Stimulated activated CD4-positive, alpha-beta T cell treated with anti-CD3 and anti-CD28 coated beads, Interleukin-2, amount 100 ng/mL, for 24 hours (primary cell): ENCODE measurements around the gene ATRNL1.

Source experiments
- DNase-seq, 2 donors: peaks; one replicate each; pipeline ENCODE4 v3.0.0-alpha.2; 2020

ATRNL1 gene

DNA sequence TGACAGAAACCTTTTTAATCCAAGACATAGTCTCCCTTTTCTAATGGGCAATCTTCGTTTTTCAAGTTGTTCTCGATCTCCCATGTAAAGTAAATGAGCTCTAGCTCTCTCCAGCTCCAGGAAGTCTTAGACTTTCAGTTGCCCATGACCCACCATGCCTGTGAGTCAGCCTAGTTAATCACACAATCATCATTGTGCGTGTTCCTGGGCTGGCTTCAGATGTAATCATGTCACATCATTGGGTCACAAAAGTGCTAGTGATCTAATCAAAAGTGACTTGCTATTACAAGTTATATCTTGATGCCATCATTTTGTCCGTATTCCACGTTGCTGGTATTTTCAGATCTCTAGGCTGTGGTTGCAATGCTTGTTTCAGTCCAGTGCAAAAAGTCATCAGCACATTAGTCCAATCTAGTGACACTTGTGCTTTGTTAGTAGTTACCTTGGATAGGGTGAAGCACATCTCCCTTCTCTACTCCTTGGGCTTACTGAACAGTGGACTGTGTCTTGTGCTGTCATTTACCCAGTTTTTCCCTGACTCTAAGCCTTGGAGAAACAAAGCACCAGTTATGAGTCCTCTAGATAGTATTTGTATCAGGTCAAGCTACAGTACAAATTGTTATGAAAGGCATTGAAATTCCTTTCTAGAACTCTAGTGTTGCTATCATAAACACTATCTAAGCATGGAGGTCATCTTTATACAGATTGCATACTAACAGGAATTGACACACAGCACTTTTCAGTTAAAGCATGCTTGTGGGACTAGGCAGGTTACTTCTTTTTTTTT is 863.3 kb downstream of the ATRNL1 start:
- no peak for DNase-seq

DNA sequence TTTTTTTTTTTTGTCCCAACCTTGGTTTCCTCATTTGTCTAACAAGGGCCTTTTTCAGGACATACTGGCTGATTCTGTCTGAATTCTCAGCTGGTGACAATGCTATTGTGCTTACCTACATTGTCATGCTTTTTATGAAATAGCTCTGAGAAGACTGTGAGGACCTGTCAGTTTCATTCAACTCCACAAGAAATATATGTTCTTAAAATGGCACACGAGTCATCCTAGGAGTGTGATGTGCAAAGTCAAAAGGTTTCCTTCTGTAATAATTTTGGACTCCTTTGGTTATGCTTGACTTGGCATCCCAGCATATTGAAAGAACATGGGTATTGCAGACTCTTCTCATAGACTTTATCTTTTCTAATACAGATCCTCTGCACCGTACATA is 863.8 kb downstream of the ATRNL1 start:
- no peak for DNase-seq

DNA sequence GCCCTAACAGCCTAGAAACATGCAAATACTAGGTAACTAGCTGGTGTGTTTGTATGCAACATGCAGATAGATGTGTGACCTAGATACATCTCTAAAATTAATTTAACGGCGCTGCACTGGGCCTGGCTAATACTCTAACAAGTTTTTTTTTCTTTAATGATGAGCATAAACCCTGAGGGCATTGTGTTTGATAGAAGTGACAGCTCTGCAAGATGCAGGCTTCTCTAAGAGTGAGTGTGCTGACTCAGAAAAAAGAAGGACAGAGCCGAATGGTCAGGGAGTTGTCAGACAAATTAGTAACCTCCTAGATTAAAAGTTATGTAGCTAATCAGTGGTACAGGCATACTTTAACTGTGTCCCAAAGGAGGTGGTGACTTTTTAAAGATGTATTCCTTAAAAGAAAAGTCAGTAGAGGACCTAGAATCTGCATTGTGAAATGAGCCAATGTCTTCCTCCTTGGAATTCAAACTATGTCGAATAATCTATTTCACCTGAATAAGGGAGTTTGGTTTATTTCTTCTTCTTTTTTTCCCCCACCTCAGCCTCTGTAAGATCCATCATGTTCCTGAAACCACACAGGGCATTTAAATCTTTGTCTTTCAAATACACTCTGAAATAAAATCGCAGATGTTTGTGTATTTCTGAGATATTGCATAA is 864.7 kb downstream of the ATRNL1 start:
- no peak for DNase-seq

DNA sequence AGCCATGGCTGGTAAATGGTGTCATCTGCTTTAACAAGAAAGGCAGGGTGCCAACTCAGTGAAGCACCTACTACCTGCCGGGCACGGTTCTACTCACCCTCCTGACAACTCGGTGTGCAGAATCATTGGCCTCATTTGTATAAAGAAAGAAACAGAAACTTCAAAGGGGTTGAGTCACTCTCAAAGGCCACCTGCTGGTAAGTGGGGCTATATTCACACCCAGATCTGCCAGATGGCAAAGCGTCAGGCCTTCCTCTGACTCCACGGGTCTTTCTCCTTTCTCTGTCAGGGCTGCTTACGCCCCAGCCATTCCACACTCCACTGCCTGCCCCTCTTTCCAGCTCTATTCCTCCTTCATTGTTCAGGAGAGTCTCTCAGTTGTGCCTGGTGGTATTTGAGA is 870.7 kb downstream of the ATRNL1 start:
- no peak for DNase-seq

DNA sequence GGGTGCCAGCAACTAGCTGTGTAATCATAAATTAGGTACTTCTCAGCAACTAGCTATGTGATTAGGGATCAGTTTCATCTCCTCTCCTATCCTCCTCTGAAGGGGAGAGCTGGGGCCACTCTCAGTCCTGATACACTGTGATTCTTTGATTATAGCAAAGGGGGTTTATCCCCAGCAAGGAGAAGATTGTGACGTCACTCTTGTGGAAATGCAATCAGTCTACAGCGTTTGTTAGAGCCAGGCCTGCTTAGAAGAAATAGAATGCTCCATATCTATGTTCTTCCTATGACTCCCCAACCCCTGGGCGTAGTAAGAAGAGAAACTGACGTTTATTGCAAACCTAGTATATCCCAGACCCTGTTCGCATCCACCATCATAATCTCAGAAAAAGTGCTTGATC is 871.7 kb downstream of the ATRNL1 start:
- no peak for DNase-seq

DNA sequence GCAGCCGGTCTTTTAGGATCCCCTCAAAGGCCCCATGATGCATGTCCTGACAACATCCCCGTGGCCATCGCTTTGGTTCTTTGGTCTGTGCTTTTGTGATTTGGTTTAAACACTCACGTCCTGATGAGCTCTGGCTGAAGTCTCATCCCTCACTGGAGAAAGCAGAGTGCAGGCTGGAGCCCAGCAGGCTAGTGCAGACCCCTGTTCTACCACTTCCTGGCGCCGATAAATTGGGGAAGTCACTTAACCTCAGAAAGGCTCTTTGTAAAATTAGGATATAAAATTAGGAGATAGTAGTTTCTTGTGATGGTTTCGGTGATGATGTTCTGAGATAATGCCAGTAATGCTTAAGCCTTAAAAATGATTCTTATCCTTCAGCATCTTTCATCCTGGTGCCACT is 872.2 kb downstream of the ATRNL1 start:
- no peak for DNase-seq

DNA sequence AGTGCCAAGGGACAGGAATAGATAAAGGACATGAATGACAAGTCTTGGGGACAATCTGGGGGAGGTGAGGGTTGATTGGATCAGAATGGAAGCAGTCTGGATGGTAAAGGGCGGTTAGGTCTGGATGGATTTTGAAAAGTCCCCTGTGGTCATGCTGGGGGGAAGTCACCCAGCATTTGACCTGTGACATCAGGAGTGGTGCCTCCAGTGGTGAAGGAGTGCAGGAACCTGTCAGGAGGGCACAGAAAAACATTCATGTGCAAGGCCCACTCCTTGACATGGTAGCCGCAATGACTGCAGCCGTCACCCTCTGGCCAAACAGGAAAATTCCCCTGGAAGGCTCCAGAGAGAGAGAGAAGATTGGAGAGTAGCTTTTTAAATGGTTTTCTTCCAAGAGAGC is 875.1 kb downstream of the ATRNL1 start:
- no peak for DNase-seq

DNA sequence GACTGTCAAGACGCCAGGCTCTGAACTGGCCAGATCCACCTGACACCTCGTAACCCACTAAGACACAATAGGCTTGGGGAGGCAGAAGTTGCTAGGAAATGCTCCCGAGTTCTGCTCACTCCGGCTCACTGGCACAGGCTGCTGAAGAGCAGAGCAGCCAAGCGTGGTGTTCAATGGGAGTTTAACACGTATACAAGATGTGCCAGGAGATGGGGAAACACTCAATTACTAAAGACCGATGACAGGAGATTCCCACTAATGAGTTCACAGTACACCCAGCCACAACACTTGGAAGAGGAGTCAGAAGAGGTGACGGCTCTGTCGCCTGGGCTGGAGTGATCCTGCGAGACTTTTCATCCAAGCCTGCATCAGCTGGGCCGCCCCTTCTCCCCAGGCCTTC is 876.4 kb downstream of the ATRNL1 start:
- no peak for DNase-seq

DNA sequence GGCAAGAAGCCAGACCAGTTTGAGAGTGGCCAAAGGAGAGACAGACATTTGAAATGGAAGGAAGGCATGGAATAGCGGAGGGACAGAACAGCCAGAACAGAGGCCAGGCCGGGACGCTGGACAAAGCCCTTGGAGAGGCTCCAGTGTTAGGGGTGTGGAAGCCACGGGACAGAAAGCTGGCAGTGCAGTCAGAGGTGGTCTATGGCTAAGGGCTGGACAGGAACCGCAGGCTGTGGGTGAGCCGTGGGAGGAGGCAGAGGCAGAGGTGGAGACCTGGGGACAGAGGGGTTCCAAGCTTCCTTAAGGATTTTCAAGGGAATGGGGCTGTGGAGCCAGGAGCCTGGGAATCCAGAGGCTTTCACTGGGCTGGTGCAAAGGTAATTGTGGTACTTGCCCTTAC is 878.8 kb downstream of the ATRNL1 start:
- no peak for DNase-seq

DNA sequence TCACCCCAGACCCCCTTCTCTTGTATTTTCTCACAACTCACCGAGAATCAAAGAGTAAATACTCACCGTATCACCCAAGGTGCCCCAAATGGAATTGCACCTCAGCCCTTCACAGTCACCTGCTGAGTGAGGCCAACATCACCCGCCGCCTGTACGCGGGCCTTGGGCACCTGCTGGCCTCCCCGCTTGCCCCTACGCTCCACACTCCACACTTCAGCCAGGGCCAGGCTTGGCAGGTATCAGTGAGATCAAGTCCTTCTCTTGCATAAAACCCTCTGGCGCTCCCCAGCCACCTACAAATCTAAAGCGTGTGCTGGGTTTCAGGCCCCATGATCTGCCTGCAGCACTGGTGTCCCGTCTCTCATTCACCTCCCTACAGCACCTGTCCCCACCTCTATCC is 879.3 kb downstream of the ATRNL1 start:
- no peak for DNase-seq

DNA sequence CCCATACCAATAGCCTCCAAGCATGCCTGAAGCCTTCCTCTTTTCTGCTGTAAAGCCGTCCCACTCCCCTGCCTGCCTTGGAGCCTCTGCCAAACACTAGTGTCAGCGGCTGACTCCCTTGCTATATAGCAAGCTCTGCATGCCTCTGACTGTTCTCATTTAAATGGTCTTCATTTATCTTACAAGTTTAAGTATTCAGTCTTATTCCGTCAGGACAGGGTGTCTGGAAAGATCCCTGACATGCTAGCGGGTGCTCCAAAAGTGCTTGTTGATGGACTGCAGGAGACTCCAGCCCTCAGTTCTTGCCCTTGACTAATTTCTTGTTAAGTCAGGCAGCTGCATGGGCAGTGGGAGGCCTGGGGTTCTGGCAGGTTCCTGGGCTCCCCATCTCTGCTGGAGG is 881.2 kb downstream of the ATRNL1 start:
- no peak for DNase-seq

DNA sequence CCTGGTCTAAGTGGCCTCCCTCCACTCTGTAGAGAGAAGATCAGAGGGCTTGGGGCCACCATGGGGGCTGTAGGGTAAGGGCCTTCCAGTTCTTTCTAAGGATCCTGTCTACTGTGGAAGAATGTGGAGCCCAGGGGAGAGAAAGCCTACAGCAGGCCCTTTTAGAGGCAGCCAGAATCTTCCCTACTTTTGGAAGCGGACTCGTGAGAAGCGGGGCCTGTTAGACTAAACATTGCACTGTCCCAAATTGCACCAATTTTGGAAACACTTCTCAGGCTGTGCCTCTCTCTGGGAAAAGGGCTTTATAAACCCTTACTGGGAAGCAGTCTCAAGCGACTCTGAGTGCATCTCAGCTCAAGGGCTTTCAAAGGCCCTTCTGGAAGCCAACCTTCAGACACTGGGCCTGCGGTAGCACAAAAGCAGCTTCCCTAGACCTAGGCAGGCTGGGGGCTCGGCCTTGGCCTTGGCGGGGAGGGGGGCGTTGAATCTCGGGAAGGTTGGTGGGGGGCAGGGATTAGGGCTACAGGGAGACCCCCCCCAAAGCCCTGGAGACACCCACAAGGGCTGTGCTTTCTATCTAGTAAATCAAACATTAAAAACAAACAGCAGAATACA is 881.8 kb downstream of the ATRNL1 start:
- no peak for DNase-seq

DNA sequence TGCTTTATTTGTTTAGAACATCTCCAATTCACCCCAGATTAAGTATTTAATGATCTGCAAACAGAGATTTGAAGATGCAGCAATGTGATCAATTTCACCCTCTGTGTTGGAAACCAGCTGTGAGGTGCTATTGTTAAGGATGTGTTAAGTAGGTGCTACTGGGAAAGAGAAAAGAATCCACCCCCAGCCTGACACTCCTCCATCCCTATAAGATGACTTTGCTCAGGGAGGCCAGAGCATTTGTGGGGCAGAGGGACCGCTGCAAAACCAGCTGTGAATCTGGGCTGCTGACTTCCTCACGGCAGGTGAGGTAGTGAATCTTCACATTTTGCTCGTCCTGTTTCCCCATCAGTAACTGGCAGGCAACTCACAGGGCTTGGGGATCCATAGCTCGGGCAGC is 882.3 kb downstream of the ATRNL1 start:
- DNase-seq = no peak

DNA sequence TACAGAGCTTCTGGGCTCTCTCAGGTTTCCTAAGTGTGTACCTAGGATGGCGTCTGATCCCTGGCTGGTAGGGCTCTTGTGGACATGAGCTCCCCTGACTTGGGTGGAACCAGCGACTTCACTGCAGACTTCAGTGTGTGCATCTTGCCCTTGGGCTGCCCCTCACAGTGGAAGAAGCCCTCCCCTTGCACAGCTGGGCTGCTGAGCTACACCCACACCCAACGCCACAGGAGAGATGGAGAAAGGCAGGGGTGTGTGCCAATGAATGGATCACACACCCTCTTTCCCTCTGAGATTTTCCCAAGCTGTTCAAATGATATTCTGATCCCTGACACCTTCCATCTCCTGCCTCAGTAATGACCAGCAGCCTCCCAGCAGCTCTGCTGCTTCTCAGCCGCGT is 883.2 kb downstream of the ATRNL1 start:
- no peak for DNase-seq

DNA sequence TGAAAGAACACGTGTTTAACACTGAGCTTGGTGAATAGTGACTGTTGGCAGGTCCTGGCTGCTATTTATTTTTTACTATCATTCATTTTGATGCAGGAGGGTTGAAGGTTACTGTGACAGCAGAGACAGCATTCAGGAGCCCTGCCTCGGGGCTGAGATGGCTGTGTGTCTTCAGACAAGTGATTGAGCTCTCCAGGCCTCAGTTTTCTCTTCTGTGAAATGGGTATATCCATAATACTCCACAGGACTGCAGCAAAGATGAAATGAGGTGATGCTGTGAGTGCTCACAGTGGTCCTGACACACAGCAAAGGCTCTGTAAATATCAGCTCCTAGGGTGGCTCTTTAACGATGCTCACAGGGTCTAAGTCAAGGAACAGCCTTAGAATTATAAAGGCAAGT is 884.7 kb downstream of the ATRNL1 start:
- DNase-seq = no peak

DNA sequence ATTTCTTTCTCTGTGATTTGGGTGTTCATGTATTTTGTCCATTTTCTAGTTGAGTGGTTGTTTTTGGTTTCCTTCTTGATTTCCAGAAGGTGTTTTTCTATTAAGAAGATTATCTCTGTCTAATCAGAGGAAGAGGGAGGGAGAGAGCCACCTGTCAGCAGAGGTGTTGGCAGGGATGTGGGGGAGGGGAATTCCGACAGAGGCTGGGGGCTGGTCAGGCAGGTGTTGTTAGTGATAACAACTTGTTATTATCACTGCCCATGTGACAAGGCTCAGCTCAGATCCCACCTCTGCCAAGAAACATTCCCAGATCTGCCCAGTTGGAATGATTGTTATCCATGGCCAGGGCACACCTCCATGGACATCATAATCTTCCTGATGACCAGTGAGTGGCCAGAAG is 886.4 kb downstream of the ATRNL1 start:
- no peak for DNase-seq

DNA sequence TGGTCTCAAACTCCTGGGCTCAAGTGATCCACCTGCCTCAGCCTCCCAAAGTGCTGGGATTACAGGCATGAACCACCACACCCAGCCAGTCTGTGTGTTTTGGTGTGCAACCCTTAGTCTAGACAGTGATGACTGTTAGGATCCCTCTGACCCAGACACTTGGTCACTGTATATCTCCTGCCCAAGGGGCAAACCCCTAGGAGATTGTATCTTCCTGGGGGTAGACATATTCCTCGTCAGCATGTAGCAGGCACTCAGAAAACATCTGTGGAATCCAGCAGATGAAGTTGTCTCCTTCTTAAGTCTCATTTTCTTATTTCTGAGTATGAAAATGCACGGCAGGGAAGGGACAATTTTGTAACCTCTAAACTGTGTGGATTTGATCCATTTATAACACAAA is 887.3 kb downstream of the ATRNL1 start:
- DNase-seq = no peak

DNA sequence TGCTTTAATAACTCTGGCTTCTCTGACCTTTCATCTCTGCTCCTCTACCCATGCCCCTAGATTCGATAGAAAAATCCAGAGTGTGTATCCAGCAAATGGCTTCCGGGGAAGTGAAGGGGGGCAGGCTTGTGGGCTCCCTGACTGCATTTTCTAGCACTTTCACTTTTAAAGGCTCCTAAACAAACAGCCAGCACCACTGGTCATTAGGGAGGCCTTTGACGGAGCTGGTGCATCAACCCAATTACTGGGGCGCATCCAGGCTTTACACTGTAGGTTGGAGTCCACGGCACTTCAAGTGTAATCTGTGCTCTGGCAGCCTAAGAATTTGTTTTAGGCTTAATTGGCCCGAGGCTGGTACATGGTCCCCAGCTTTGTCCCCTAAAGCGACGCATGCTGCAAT is 887.9 kb downstream of the ATRNL1 start:
- DNase-seq = no peak

DNA sequence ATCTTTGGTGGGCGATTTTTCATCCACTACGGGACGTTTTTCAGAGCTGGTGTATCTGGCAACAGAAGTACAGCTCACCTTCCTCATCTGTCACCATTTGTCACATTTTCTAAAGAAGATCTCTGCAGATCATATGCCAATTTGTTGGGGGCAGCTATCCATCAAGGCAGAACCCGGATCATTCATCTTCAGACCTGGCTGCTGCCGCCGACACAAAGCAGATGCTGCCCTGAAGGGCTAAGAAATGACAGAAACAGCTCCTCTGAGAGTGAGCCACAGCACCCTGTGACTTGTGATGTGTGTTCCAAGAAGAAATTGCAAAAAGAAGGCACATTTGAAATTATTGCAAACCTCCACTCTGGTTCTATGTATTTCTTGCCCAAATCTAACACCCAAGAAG is 888.9 kb downstream of the ATRNL1 start:
- DNase-seq = no peak

DNA sequence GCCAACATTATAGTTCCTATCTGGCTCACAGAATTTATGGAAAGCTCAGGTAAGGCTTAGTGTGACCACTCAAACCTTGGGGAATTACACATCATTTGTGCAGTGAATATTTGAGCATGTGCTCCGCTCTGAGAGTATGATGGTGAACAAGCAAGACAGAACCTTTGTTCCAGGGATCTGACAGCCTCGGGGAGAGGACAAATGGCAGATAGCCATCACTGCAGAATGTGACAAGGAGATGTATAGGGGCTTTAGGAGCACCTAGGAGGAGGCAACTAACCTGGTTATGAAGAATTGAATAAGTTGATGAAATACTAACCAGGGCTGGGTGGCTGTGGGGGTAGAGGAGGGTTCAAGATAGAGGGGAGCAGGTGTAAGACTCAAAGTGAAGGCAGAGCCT is 889.4 kb downstream of the ATRNL1 start:
- no peak for DNase-seq

DNA sequence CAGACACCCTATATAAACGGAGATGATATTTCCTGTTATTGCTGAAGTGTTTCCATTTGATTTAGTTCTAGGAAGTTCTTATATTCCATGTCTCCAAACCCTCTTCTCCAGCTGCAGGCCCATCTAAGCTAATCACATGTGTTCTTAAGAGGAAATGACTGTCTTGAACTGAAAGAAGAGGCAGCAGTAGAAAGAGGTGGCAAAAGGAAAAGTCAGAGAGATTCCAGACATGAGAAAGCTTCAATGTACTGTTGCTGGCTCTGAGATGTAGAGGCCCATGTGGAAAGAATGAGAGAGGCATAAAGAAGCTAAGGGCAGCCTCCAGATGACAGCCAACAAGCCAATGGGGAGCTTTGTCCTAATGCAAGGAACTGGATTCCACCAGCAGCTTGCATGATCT is 892.6 kb downstream of the ATRNL1 start:
- DNase-seq = no peak

DNA sequence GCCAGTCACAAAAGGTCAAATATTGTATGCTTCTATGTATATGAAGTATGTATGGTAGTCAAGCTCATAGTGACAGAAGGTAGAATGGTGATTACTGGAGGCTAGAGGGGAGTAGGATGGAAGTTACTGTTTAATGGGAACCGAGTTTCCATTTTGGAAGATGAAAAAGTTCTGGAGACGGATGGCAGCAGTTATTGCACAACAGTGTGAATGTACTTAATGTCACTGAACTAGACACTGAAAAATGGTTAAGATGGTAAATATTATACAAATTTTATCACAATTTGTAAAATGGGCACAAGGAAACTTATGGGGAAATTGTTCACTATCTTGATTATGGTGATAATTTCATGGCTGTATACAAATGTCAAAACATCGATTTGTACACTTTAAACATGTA is 895.2 kb downstream of the ATRNL1 start:
- no peak for DNase-seq

DNA sequence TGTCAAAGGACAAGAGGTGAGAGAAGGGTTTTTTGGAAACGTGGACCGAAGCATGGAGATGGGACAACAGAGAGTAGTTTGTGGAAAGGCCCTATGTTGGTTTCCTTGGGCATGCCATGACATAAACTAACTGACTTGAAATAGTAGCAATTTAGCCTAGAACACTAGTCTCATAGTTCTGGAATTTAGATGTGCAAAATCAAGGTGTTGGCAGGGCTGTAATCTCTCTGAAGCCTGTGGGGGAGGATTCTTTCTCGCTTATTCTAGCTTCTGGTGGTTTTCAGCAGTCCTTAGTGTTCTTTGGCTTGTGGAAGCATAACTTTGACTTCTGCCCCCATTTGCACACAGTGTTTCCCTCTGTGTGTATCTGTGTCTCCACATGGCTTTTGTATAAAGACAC is 896.5 kb downstream of the ATRNL1 start:
- no peak for DNase-seq

DNA sequence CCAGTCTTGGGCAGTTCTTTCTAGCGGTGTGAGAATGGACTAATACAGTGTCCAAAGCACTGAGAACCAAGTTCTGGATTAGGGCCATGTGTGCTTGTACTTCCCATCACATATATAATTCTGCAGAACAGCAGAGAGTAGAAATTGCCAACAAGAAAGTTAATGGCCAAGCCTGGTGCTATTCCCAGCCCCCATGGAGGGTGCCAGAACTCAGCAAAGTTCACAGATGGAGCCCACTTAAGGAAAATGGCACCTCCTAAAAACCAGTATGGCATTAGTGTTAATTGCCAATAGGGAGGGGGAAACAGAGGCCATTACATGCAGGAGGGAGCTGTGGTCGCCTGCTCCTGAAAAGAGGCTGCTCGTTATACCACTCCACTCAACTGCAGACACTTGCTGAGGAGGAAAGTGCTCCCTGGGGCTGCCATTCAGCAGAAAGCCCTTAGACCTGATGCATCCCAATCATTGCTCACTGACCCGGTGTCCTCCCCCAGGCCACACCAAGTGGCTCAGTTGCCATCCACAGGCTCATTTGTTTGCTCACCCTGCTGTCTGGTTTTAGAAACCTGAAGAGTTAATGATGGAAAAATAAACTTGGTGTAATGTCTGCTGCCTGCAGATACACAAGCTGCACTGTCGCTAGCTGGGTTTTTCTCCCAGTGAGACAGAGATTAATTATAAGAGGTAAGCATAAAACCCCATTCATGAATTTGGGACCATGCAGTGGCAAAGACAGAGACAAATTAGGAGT is 899.2 kb downstream of the ATRNL1 start:
- DNase-seq = no peak
